ENCODE data around the gene CLTC.

Gene CLTC

GRCh38 chr17:59643159-59644140, 23.8 kb downstream of the CLTC start:
- TF ChIP-seq CTCF (IDR thresholded peaks at IDR 0.05), result no peak
- peaks cover 21% of the 10 kb centered on the region for H3K4me1 ChIP-seq
- peak overlapping the region; percentile 6 for H3K27ac ChIP-seq
- H3K4me3 ChIP-seq (ENCODE audit: low read depth, low read length), result no peak overlapping the region
- no peaks in the 10 kb centered on the region for H3K36me3 ChIP-seq (ENCODE audit: control insufficient read depth, insufficient read depth, low read length)
- no peak overlapping the region for H3K4me2 ChIP-seq (ENCODE audit: low read length)
- H2AFZ ChIP-seq, result no peak overlapping the region
- H3K79me2 ChIP-seq, result peaks cover 36% of the 10 kb centered on the region
- H3K27me3 ChIP-seq (ENCODE audit: control insufficient read depth, insufficient read depth, low read length), result no peaks in the 10 kb centered on the region
- H3K9ac ChIP-seq, result no peak overlapping the region
- H3K9me3 ChIP-seq (ENCODE audit: control insufficient read depth, low read length), result no peaks in the 10 kb centered on the region

GRCh38 chr17:59647288-59647687, 27.6 kb downstream of the CLTC start:
- Histone ChIP-seq H3K9ac (no peak overlapping the region), H3K79me2 (peaks cover 22% of the 10 kb centered on the region), H3K4me2 (ENCODE audit: low read length) (no peak overlapping the region), H3K9me3 (ENCODE audit: control insufficient read depth, low read length) (no peaks in the 10 kb centered on the region), H2AFZ (no peak overlapping the region), H3K27ac (no peak overlapping the region), H3K36me3 (ENCODE audit: control insufficient read depth, insufficient read depth, low read length) (no peaks in the 10 kb centered on the region), H3K4me1 (peaks cover 11% of the 10 kb centered on the region), H3K27me3 (ENCODE audit: control insufficient read depth, insufficient read depth, low read length) (no peaks in the 10 kb centered on the region), H3K4me3 (ENCODE audit: low read depth, low read length) (no peak overlapping the region)
- no peak for TF ChIP-seq CTCF (IDR thresholded peaks at IDR 0.05)

GRCh38 chr17:59649886-59650285, 30.2 kb downstream of the CLTC start:
- no peak overlapping the region for H2AFZ ChIP-seq
- H3K4me3 ChIP-seq (ENCODE audit: low read depth, low read length), result no peak overlapping the region
- H3K27me3 ChIP-seq (ENCODE audit: control insufficient read depth, insufficient read depth, low read length), result no peaks in the 10 kb centered on the region
- no peaks in the 10 kb centered on the region for H3K36me3 ChIP-seq (ENCODE audit: control insufficient read depth, insufficient read depth, low read length)
- no peak overlapping the region for H3K27ac ChIP-seq
- no peak overlapping the region for H3K9ac ChIP-seq
- peaks cover 3% of the 10 kb centered on the region for H3K4me1 ChIP-seq
- peaks cover 22% of the 10 kb centered on the region for H3K79me2 ChIP-seq
- H3K9me3 ChIP-seq (ENCODE audit: control insufficient read depth, low read length), result no peaks in the 10 kb centered on the region
- no peak for TF ChIP-seq CTCF (IDR thresholded peaks at IDR 0.05)
- no peak overlapping the region for H3K4me2 ChIP-seq (ENCODE audit: low read length)

- no peak overlapping the region for H3K4me3 ChIP-seq (ENCODE audit: low read depth, low read length)
- H3K36me3 ChIP-seq (ENCODE audit: control insufficient read depth, insufficient read depth, low read length), result no peaks in the 10 kb centered on the region
- no peak overlapping the region for H3K9ac ChIP-seq
- no peak for TF ChIP-seq CTCF (IDR thresholded peaks at IDR 0.05)
- H2AFZ ChIP-seq, result no peak overlapping the region
- H3K4me2 ChIP-seq (ENCODE audit: low read length), result no peak overlapping the region
- H3K27ac ChIP-seq, result no peak overlapping the region
- no peaks in the 10 kb centered on the region for H3K9me3 ChIP-seq (ENCODE audit: control insufficient read depth, low read length)
- no peaks in the 10 kb centered on the region for H3K27me3 ChIP-seq (ENCODE audit: control insufficient read depth, insufficient read depth, low read length)
- H3K4me1 ChIP-seq, result peaks cover 3% of the 10 kb centered on the region
- peaks cover 23% of the 10 kb centered on the region for H3K79me2 ChIP-seq
These were observed 30.9 kb downstream of the CLTC start for GRCh38 chr17:59650642-59651041.

Measured in parathyroid adenoma (tissue), 2 donors.